IPS-NIHi7 (cell line): ENCODE results near the gene PDX1.

Source experiments
- DNase-seq: peaks from one replicate; pipeline ENCODE4 v3.0.0; 2012; ENCODE audit warnings: mixed read lengths; ENCODE audit errors: extremely low spot score

Gene PDX1

DNA sequence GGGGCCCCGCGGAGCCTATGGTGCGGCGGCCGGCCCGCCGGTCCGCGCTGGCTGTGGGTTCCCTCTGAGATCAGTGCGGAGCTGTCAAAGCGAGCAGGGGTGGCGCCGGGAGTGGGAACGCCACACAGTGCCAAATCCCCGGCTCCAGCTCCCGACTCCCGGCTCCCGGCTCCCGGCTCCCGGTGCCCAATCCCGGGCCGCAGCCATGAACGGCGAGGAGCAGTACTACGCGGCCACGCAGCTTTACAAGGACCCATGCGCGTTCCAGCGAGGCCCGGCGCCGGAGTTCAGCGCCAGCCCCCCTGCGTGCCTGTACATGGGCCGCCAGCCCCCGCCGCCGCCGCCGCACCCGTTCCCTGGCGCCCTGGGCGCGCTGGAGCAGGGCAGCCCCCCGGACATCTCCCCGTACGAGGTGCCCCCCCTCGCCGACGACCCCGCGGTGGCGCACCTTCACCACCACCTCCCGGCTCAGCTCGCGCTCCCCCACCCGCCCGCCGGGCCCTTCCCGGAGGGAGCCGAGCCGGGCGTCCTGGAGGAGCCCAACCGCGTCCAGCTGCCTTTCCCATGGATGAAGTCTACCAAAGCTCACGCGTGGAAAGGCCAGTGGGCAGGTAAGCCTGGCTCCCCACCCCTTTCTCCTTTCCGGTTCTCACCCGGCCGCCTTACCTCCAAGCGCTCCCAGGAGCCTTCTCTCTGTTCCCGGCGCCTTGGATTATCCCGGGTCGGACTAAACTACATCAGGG, at the start of gene PDX1:
PDX1 (plus strand) TSS at position 67 of the 743 bp plus-strand sequence; CDS start at position 206, 139 bp downstream.
- no peak for DNase-seq

DNA sequence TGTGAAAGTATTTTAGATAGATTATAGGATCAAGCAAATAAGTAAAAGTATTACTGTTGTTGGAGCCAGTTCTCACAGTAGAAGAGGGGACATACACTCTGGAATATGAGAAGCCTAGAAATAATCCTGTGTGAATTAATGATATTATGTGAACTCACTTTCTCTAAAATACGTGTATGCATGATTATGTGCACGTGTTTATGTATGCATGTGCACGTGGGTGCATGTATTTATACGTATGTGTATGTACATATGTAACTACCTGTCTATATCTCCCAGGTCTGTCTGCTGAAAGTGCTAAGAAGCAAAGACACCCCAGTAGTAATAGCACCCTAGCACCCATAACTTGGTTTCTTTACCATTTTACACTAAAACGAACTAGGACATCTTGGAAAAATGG, 41.5 kb upstream of the PDX1 start:
- no peak for DNase-seq

DNA sequence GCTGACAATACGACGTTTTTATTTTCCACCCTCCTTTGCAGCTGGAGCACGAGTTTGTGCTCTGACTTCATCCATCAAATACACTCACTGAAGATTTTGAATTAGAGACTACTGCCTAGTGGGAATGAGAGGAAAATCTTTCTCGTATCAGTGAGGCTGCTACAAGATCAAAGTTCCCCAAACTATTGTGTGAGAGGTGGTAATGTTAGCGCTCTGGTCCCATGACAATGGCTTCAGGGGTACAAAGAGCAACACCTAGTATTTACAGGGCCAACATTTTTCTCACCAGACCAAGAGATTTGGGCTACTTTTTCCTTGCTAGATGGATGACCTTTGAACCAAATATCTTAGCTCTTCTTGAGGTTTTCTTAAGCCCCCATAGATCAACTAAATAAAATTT, 30.3 kb upstream of the PDX1 start:
- DNase-seq: no peak

DNA sequence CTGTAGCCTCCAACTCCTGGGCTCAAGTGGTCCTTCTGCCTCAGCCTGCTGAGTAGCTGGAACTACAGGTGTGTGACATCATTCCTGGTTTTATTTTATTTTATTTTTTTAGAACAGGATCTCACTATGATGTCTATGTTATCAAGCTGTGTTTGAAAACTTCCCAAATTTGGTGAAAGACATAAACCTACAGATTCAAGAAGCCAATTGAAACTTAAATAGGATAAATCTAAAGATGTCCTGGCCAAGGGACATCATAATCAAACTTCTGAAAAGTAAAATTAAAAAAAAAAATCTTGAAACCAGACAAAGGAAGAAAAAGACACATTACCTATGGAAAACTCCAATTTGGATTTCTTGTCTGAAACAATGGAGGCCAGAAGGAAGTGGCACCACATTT, 23.1 kb upstream of the PDX1 start:
- no peak for DNase-seq

DNA sequence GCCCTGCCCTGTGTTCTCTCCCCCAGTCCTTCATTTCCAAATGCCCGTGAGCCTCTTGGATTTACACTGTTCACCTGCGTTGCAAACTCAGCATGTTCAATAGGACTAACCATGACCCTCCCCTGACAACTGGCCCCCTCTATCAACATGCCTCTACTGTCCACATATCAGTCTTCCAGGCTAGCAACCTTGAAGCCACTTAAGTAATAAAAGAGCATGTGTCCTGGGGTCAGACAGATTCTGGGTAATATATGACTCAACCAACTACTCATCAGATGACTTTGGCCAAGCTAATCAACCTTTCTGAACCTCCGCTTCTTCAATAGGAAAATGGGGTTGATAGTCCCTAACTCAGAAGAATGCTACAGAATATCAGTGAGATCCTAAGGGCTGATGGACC, 15.1 kb upstream of the PDX1 start:
- DNase-seq: no peak

DNA sequence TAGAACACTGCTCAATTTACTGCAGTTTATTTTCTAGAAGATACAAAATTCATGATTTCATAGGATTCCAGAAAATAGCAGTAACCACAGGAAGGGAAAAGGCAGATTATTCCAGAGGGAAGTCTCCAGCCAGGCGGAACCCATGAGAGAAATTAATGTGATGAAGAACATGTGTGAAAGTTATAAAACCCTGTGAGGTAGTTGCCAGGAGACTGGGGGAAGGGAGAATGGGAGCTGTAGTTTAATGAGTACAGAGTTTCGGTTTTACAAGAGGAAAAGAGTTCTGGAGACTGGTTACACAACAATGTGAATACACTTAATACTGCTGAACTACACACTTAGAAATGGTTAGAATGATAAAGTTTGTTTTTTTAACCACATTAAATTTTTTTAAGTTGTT, 14.2 kb upstream of the PDX1 start:
- no peak for DNase-seq

DNA sequence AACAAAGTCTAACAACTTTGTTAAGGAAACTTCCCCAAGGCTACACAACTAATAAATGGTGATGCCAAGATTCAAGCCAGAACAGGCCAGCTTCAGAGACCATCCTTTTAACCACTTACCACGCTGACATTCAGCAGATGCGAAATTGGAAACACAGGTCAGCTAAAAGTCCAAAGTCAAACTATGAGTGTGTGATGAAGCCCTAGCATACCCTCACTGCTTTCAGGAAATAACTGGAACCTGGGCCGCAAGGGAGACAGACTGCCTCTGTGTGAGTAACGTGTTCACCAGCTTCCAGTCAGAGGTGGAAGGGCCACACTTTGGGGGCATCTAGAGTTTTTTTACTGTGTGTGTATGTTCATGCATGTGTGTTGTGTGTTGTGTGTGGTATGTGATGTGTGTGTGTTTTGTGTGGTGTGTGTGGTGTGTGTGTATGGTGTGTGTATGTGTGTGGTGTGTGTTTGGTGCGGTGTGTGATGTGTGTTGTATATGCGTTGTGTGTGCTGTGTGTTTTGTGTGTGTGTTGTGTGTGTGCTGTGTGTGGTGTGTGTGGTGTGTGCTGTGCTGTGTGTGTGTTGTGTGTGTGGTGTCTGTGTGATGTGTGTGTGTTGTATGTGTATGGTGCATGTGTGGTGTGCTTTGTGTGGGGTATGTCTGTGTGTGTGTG, 12.5 kb upstream of the PDX1 start:
- no peak for DNase-seq

DNA sequence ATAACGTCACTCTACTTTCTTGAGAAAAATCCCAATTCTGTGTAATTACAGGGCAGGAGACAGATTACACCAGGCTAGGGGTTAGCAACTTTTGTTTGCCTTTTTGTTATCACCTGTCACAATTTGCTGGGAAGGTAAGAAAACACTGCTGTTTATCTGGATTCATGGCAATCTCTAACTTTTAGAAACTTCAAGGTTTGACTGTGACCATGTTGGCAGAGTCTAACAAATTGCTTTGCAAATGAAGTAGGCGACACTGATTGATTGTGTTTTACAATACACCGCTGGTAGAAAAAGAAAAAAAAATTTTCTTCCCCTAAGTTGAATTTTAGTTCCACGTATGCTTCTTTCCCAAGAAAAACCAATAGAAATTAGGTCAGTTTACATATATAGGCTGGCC, 10.4 kb upstream of the PDX1 start:
- DNase-seq: no peak

DNA sequence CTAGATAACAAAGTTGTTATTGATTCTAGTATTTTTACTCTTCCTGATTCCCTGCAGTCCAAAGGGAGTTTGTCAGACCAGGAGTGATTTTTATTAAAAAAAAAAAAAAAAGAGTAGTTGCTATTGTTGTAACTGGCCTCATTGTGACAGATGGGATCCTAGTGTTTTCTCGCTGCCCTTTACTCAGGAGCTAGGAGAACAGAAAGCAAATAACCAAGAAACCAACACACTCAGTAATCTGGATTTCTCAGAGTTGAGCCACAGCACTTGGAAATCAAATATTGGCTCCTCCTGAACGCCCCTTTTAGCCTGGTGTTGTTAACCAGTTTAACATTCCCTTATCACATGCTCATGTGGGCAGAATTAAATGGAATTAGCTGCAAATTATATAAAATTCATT, 8.3 kb upstream of the PDX1 start:
- no peak for DNase-seq

DNA sequence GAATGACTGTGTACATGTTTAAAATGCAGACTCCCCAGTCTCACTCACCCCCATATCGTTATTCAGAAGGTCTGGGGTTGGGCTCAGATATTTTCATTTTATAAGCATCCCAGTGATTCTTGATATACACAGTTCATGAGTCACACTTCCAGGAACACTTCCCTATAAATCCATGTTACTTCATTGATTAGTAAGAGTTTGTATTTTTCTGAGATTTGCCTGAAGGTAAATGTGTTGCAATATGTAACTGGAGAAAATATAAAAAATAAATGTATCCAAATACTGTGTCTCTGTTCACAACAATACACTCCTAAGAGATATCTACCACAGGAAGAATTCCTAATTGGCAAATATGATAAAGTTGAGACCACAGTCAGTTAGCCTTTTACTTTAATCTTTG, 6.6 kb upstream of the PDX1 start:
- DNase-seq: no peak

DNA sequence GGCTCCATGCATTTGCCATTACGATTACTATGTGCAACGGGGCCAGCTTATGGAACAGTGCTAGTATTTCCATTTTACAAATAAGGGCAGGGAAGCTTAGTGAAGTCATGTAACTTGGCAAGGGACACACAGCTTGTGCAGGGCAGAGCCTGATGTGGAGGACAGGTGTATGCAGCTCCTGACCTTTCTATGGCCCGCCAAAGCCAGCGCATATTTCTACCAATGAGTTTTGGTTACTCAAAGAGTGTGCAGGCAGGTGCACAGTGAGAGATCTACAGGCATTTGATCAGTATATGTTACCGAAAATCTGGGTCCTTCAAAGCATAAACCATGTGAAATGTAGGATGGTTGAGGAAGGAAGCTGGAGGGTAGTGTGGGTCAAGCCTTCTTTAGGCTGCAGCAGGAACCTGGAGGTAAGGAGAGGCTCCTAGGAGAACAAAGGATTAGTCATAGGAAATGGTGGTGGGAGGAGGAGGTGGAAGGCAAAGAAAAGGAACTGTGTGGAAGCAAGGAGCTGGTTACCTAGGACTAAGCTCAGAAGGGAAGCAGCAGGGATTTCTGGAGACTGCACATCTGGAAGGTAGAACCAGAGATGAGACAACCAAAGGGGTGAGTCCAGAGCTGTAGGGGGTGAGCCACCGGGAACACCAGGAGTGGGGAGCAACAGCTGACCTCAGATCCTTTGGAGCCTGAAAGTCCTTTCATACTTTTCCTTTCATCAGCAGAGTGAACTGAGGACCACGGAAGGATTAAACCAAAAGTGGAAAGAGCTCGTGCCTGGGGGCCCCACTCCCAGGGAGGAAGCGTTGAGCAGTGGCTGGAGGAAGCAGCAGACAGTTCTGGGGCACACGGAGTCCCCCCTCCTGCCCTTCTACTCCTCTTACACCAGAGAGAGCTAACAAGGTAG, 4.2 kb upstream of the PDX1 start:
- DNase-seq: peak; percentile 56

DNA sequence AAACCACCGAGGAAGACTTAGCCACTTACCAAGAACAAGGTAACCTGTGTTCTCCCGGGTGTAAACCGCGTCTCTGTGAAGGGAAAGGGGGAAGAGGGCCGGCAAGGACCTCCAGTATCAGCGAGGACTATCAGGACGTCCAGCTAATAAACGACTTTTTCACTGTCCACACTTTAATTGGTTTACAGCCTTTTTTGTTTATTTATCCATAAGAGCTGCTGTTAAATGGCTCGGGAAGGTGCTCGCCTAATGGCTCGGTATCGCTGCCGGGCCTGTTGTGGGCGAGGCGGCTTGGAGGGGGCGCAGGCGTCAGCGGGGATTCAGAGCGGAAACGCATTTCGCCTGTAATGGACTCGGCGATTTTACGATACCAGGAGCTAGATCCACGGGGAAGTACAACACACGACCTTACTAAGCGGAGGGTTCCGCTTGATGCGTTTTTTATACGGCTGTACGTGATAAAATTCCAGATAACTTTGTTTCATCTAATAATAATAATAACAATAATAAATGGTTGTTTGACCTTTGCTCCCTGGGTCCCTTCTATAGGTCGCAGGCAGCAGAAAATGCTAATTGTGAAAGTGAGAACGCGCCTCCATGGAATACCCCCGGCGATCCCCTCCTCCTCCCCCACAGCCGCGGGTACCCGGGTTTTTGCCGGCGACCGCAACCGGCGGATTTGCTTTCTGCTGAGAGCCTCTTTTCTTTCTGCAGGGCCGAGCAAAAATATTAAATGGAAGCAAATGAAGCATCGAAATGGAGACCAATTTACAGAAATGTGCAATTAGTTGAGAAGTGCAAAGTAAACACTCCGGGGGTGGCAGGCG, 2.5 kb upstream of the PDX1 start:
- peak; percentile 41 for DNase-seq

DNA sequence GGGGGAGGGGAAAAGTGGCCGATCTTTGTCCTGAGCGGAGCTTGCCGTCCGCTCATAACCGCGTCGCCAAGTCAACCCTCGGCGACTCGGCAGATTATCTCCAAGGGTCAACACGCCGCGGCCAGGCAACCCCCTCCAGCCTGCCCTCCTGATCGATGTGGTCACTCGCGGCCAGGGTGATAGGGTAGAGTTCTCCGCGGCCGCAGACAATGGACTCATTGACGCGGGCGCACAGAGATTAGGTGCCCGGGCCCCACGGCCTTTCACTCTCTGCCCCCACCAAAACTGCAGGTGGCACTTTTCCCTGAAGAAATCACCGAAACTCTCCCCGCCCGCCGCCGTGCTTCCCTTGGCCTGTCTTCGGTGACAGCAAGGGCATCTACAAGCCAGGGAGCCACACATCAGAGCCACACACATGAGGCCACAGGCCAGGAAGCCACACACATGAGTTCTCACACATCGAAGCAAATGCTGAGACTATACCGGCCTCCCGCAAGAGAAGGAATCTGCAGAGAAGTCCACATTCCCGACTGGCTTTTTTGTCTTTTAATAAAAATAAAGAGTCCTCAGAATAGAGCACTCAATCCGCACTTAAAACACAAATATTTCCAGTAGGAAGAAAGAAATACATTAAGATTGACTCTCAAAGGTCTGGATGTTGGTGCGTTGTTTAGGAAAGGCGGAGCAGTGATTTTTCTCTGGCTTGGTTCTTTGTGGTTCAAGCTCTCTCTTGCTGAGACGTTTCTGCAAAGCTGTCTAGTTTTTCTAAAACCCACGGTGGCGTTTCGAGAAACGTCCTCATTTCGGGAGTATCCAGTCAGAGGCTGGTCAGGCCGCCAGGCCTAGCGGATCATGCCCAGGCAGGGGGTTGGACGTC, 1.5 kb upstream of the PDX1 start:
- no peak for DNase-seq

DNA sequence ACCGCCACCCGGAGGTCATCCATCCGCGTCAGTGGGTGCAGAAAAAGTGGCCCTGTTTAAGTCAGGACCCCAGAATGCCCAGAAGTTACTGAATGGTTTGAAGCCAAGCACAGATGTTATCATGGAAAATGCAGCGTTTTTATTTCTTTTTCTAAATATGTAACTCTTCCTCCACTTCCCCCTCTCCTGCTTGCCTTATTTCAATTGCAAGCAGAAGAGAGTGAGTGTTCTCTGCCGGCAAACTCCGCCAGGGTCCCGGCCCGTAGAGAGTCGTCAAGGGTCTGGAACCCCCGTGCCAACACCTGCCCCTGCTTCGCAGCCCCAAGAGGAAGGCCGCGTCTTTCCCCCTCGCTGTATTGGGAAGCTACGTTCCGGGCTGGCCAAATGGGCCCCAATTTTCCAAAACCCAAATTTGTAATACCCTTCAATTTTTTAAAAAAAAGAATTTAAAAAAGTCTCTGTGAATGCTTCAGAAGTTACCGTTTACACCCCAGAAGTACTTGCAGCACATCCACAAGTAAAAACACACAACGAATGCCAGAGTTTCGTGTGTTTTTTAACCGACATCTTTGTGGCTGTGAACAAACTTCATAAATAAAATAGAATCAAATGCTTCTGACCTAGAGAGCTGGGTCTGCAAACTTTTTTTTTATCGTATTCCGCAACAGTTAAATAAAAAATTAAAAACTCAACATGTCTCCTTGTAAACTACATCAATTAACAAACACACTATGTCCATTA, 712 bp upstream of the PDX1 start:
- no peak for DNase-seq

DNA sequence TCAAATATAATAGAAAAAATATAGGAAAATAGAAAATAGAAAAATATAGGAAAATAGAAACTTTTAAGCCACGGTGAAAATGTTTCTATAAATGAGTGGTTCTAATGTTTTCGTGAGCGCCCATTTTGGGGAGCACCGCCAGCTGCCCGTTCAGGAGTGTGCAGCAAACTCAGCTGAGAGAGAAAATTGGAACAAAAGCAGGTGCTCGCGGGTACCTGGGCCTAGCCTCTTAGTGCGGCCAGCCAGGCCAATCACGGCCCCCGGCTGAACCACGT, 204 bp upstream of the PDX1 start:
- peak; percentile 90 for DNase-seq

DNA sequence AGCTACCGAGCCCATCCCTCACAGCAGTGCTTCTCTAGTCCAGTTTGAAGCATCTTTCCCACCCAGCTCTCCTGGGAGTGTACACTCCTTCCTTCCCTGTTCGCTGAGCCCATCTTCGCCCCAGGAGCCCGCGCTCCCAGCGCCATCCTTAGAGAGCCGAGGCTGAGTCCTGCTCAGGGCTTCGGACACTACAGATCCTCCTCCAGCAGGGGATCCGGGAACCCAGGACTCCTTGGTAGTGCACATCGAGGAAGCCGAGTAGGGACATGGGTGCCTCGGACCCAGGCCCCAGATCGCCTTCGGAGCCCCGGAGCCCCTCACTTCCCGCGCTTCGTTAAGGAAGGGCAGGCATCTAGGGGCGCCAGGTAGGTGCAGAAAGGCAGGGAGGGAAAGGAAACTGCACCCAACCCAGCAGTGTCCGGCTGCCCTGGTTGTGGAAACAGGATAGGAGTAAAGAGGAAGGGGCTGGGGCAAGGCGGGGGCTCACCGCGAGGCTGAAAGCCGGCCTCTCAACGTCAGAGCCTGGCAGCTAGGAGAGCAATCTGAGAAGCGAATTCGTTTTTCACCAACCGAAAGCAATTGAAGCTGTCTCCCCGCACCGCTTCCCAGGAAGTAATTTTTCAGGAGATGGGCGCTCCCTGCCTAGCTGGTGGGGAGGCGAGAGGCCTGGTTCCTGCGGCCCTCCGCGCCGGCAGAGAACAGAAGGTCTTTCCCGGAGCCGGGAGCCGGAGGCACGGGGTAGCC, 1.0 kb downstream of the PDX1 start:
- DNase-seq: peak; percentile 24

DNA sequence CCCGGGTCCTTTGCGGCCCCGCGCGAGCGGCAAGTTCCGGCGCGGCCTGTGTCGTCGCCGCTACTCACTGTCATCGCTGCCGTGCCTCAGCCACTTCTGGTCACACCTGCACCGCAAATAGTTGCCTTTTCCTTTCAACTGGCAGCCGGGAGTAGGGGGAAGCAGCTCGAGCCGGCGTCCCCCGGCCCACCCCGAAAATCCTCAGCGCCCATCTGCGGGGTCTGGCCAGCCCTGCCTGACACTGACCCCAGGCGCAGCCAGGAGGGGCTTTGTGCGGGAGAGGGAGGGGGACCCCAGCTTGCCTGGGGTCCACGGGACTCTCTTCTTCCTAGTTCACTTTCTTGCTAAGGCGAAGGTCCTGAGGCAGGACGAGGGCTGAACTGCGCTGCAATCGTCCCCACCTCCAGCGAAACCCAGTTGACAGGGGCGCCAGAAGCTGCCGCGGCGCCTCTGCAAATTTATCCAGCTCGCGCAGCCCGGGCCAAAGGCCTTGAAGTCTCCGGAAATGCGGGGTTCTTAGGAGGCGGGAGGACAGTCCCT, 1.7 kb downstream of the PDX1 start:
- no peak for DNase-seq

DNA sequence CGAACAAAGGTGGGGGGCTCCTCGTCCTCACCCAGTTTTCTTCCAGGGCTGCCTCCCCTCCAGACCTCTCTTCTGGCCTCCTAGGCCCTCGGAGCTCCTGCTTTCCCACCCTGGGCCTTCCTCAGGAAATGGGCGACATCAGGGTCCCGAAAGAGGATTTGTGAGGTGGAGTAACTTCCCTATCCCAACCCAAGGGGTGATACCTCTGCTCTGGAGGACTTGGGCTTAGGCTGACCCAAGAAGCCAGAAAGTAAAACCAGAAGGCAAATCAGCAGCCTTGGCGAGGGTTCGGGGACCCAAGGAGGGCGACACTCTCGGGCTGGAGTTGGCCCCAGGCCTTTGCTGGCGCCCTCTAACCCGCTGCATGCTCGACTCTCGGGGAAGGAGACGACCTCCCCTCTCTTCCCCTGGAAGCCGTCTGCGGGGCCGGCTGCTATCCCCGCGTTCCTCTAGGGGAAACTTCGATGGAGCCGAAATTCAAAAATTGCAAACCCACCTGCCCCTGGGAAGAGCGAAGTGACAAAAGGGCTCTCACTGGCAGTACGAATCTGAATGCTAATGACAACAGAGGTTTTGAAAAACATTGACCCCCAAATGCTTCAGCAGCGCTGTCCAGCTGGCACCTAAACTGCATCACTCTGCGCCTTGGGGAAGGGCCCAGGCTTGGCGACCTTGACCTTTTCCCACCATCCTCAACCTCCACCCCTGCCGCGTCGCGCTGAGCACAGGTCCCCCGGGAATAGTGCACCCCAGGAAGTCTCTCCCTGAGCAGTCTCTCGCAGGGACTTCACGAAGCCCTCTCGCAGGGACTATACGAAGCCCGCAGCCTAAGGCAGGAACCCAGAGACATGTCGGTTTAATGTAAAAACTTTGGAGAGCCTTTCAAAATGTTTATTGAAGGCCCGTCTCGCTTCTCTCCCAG, 2.4 kb downstream of the PDX1 start:
- DNase-seq: peak; percentile 28
